Caco-2 (cell line): ENCODE results near the gene KRT77. TPM values are rescaled to one million over a fixed set of nuclear protein-coding genes. Genes with fewer than 3 reads are reported as not detected.

ENCODE experiments used
- BruUV-seq: library from RNA; stranded (reverse); fragments of 400-500 nt; replicated peaks from 2 replicates; lab custom pipeline; 2021; lab: Mats Ljungman, UMichigan
- CTCF ChIA-PET: fragments of 300-600 bp; sonication (Branson Sonifier 250); formaldehyde crosslinking; loops from one replicate; lab custom pipeline; 2022; ENCODE audit warnings: antibody characterized with exemption; lab: Charles Lee
- POLR2A ChIA-PET: fragments of 300-600 bp; sonication (Branson Sonifier 250); formaldehyde crosslinking; loops from one replicate; lab custom pipeline; 2022; ENCODE audit warnings: antibody characterized with exemption; lab: Charles Lee
- DNase-seq, 2 experiments: peaks; one replicate each; pipeline versions ENCODE4 v3.0.0 to v3.0.0-alpha.2; 2020 to 2022
- H3K27me3 ChIP-seq: replicated peaks from 2 replicates; pipeline ENCODE4 v1.6.0; 2011; ENCODE audit warnings: low read length; ENCODE audit not compliant: control insufficient read depth, insufficient read depth
- H3K36me3 ChIP-seq: 2 replicates; pipeline ENCODE4 v1.5.1; 2011; ENCODE audit warnings: low read length; ENCODE audit not compliant: control insufficient read depth, insufficient read depth
- H3K4me1 ChIP-seq: fragments of 250-450 bp; sonication (Bioruptor Pico); 2 replicates; pipeline ENCODE4 v1.5.1; 2020; ENCODE audit warnings: mild to moderate bottlenecking
- H3K4me3 ChIP-seq: 2 replicates; pipeline ENCODE4 v1.5.1; 2011; ENCODE audit warnings: low read depth, mild to moderate bottlenecking, control low read depth, low read length
- H3K9me3 ChIP-seq: fragments of 250-450 bp; sonication (Bioruptor Pico); 2 replicates; pipeline ENCODE4 v1.5.1; 2020; ENCODE audit warnings: mild to moderate bottlenecking, moderate library complexity
- H3K27ac Mint-ChIP-seq: one replicate; pipeline ENCODE4 v1.8.0; 2022; ENCODE audit warnings: mixed read lengths; ENCODE audit not compliant: unreplicated experiment
- H3K27me3 Mint-ChIP-seq: one replicate; pipeline ENCODE4 v1.8.0; 2022; ENCODE audit warnings: mixed read lengths; ENCODE audit not compliant: insufficient read depth, unreplicated experiment
- H3K36me3 Mint-ChIP-seq: one replicate; pipeline ENCODE4 v1.8.0; 2022; ENCODE audit warnings: mild to moderate bottlenecking, mixed read lengths; ENCODE audit not compliant: insufficient read depth, unreplicated experiment
- H3K4me1 Mint-ChIP-seq: one replicate; pipeline ENCODE4 v1.8.0; 2022; ENCODE audit warnings: low read depth, mixed read lengths; ENCODE audit not compliant: unreplicated experiment
- H3K4me3 Mint-ChIP-seq: one replicate; pipeline ENCODE4 v1.8.0; 2022; ENCODE audit warnings: mild to moderate bottlenecking, moderate library complexity, mixed read lengths; ENCODE audit not compliant: unreplicated experiment
- H3K9me3 Mint-ChIP-seq: one replicate; pipeline ENCODE4 v1.8.0; 2022; ENCODE audit warnings: mixed read lengths; ENCODE audit not compliant: unreplicated experiment
- CTCF ChIP-seq, 2 experiments: fragments of 200-600 bp in 1 of 2; IDR thresholded peaks; 1 replicate in 1 of 2; 2 replicates in 1 of 2; pipeline versions ENCODE4 v1.5.1 to v1.8.0; 2011 to 2022; ENCODE audit warnings: antibody characterized with exemption in 1 of 2, control low read depth in 1 of 2, inconsistent platforms in 1 of 2, low read depth in 1 of 2, low read length in 1 of 2, mild to moderate bottlenecking in 1 of 2, moderate library complexity in 1 of 2; ENCODE audit not compliant: insufficient read depth in 1 of 2, severe bottlenecking in 1 of 2, unreplicated experiment in 1 of 2
- intact Hi-C: fragments of 100-400 bp; cut with micrococcal nuclease; formaldehyde crosslinking; loops from one replicate; pipeline ENCODE4 v1.10.0; 2022; ENCODE audit not compliant: unreplicated experiment
- total RNA-seq: library from RNA; stranded (reverse); gene quantifications from 2 replicates; pipeline ENCODE4 v1.2.3, GENCODE V29; 2022

Gene KRT77
- total RNA-seq, 1 experiment from 2014 or later = not detected

DNA sequence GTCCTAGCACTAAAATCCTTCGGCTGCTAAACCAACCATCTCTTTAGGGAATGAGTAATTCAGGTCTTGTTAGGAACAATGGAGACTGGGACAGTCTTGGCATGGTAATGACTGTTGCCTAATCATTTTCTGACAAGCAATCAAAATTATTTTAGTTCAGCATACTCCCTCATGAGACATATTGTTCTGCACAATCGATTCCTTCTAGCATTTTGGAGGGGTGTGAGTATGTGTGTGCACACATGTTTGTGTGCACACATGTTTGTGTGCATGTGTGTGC, 21.0 kb downstream of the KRT77 start:
- ChIA-PET POLR2A (no interaction called here), CTCF (no interaction called here)
- Histone ChIP-seq H3K36me3 (no peaks in the 10 kb centered on the region), H3K9me3 (no peaks in the 10 kb centered on the region), H3K4me1 (no peaks in the 10 kb centered on the region), H3K27me3 (0 out of 2 replicates have a peak, but pooled peaks cover 1% of the 10 kb centered on the region), H3K4me3 (no peak overlapping the region)
- no peaks in the 10 kb centered on the region for H3K4me1 Mint-ChIP-seq
- no peak overlapping the region for H3K27ac Mint-ChIP-seq
- no peaks in the 10 kb centered on the region for H3K9me3 Mint-ChIP-seq
- DNase-seq = no peak
- no peak for TF ChIP-seq CTCF (IDR thresholded peaks at IDR 0.05; ENCODE audit: insufficient read depth in 1 of 2, low read depth in 1 of 2, low read length in 1 of 2, severe bottlenecking in 1 of 2, unreplicated experiment in 1 of 2)
- no peaks in the 10 kb centered on the region for H3K36me3 Mint-ChIP-seq
- intact Hi-C loops = no loop called here
- BruUV-seq = no TSS peak
- peaks cover 19% of the 10 kb centered on the region for H3K27me3 Mint-ChIP-seq
- H3K4me3 Mint-ChIP-seq = no peak overlapping the region

GRCh38 chr12:52681526-52682380, 21.6 kb downstream of the KRT77 start:
- peaks cover 19% of the 10 kb centered on the region for H3K27me3 Mint-ChIP-seq

GRCh38 chr12:52680363-52680762, 23.0 kb downstream of the KRT77 start, which contains the start of gene KRT1:
TSS of gene KRT1 (minus strand) at chr12:52680407. CDS start at chr12:52680348, 59 bp downstream.
- no TSS peak for BruUV-seq
- no peak for TF ChIP-seq CTCF (IDR thresholded peaks at IDR 0.05; ENCODE audit: insufficient read depth in 1 of 2, low read depth in 1 of 2, low read length in 1 of 2, severe bottlenecking in 1 of 2, unreplicated experiment in 1 of 2)
- intact Hi-C loops = no loop called here
- Histone ChIP-seq H3K4me3 (no peak within 1 kb of the TSS), H3K36me3 (no peaks in the 10 kb centered on the region), H3K4me1 (no peaks in the 10 kb centered on the region), H3K27me3 (0 out of 2 replicates have a peak, but pooled peaks cover 1% of the 10 kb centered on the region), H3K9me3 (no peaks in the 10 kb centered on the region)
- Mint-ChIP-seq H3K27me3 (peaks cover 19% of the 10 kb centered on the region), H3K36me3 (no peaks in the 10 kb centered on the region), H3K9me3 (no peaks in the 10 kb centered on the region), H3K4me1 (no peaks in the 10 kb centered on the region), H3K4me3 (no peak within 1 kb of the TSS), H3K27ac (no peak within 1 kb of the TSS)
- ChIA-PET POLR2A (no interaction called here), CTCF (no interaction called here)
- DNase-seq = no peak

More at GRCh38 chr12:52681526-52682380, 21.6 kb downstream of the KRT77 start:
- Histone ChIP-seq H3K9me3 (no peaks in the 10 kb centered on the region), H3K4me1 (no peaks in the 10 kb centered on the region), H3K27me3 (0 out of 2 replicates have a peak, but pooled peaks cover 1% of the 10 kb centered on the region), H3K36me3 (no peaks in the 10 kb centered on the region), H3K4me3 (no peak overlapping the region)
- no peak for TF ChIP-seq CTCF (IDR thresholded peaks at IDR 0.05; ENCODE audit: insufficient read depth in 1 of 2, low read depth in 1 of 2, low read length in 1 of 2, severe bottlenecking in 1 of 2, unreplicated experiment in 1 of 2)
- Mint-ChIP-seq H3K4me1 (no peaks in the 10 kb centered on the region), H3K36me3 (no peaks in the 10 kb centered on the region), H3K9me3 (no peaks in the 10 kb centered on the region), H3K4me3 (no peak overlapping the region), H3K27ac (no peak overlapping the region)
- intact Hi-C loops = no loop called here
- ChIA-PET CTCF (no interaction called here), POLR2A (no interaction called here)
- DNase-seq = no peak
- BruUV-seq = no TSS peak
